Smooth muscle cell (in vitro differentiated cells): ENCODE results near the gene JMJD6. TPM values are rescaled to one million over a fixed set of nuclear protein-coding genes. Genes with fewer than 3 reads are reported as not detected.
A peak's percentile ranks its signal among the peaks of the same experiment; 100 is the strongest.
"Not testable (repeated sequence)": the region's sequence is repeated elsewhere in the genome, so short reads cannot be mapped to it uniquely, and the experiment has no call there.

Experiments used
- DNase-seq: peaks from one replicate; lab custom pipeline; 2025; ENCODE audit not compliant: unreplicated experiment; lab: John Stamatoyannopoulos, UW
- H2AFZ ChIP-seq: fragments of 200-600 bp; sonication (generic); 2 replicates; pipeline ENCODE4 v1.6.0; 2016; ENCODE audit warnings: antibody characterized with exemption, low read depth, mild to moderate bottlenecking
- H3F3A ChIP-seq: fragments of 200-600 bp; sonication (generic); 2 replicates; pipeline ENCODE4 v1.6.0; 2017; ENCODE audit warnings: antibody characterized with exemption, low read depth
- H3K27ac ChIP-seq: fragments of 200-600 bp; sonication (generic); 2 replicates; pipeline ENCODE4 v1.5.1; 2016; ENCODE audit warnings: low read depth, mild to moderate bottlenecking
- H3K27me3 ChIP-seq: fragments of 200-600 bp; sonication (generic); 2 replicates; pipeline ENCODE4 v1.6.1; 2016; ENCODE audit warnings: low read depth, mild to moderate bottlenecking
- H3K36me3 ChIP-seq: fragments of 200-600 bp; sonication (generic); 2 replicates; pipeline ENCODE4 v1.5.1; 2016; ENCODE audit warnings: low read depth
- H3K4me1 ChIP-seq: fragments of 200-600 bp; sonication (generic); 2 replicates; pipeline ENCODE4 v1.5.1; 2016; ENCODE audit warnings: low read depth
- H3K4me2 ChIP-seq: fragments of 200-600 bp; sonication (generic); 2 replicates; pipeline ENCODE4 v1.6.0; 2016; ENCODE audit warnings: mild to moderate bottlenecking
- H3K4me3 ChIP-seq: fragments of 200-600 bp; sonication (generic); 2 replicates; pipeline ENCODE4 v1.5.1; 2016; ENCODE audit warnings: mild to moderate bottlenecking
- H3K79me2 ChIP-seq: fragments of 200-600 bp; sonication (generic); 2 replicates; pipeline ENCODE4 v1.6.0; 2016; ENCODE audit warnings: low read depth, mild to moderate bottlenecking
- H3K9ac ChIP-seq: fragments of 200-600 bp; sonication (generic); 2 replicates; pipeline ENCODE4 v1.6.0; 2016; ENCODE audit warnings: low read depth
- H3K9me3 ChIP-seq: fragments of 200-600 bp; sonication (generic); replicated peaks from 2 replicates; pipeline ENCODE4 v1.5.1; 2016; ENCODE audit warnings: low read depth
- H4K20me1 ChIP-seq: fragments of 200-600 bp; sonication (generic); 2 replicates; pipeline ENCODE4 v1.6.0; 2016; ENCODE audit warnings: low read depth
- WGBS: methylation state at CpG from one replicate; pipeline ENCODE4 v1.1.7; 2016; ENCODE audit warnings: low lambda C conversion rate; 5-methylcytosine and 5-hydroxymethylcytosine counted together
- polyA plus RNA-seq: library from polyadenylated mRNA; unstranded; fragments of >200 nt; fragmentation: Nextera tagmentation; extraction: Ambion mirVana; gene quantifications from 2 replicates; pipeline ENCODE4 v1.2.1, GENCODE V29; 2016
- total RNA-seq: library from RNA; depleted of rRNA; stranded (reverse); fragments of >200 nt; gene quantifications from 2 replicates; pipeline ENCODE4 v1.2.3, GENCODE V29; 2014
- TF ChIP-seq, protein P1 (sequence below): fragments of 200-600 bp; sonication (generic); IDR thresholded peaks from 2 replicates; pipeline ENCODE4 v1.5.1; 2017; ENCODE audit warnings: borderline replicate concordance, mild to moderate bottlenecking, antibody characterized with exemption; ENCODE audit not compliant: insufficient read depth, poor library complexity, severe bottlenecking

Gene JMJD6
- total and polyA plus RNA-seq, 2 experiments from 2014 or later: 32.7 to 54.7 TPM

DNA sequence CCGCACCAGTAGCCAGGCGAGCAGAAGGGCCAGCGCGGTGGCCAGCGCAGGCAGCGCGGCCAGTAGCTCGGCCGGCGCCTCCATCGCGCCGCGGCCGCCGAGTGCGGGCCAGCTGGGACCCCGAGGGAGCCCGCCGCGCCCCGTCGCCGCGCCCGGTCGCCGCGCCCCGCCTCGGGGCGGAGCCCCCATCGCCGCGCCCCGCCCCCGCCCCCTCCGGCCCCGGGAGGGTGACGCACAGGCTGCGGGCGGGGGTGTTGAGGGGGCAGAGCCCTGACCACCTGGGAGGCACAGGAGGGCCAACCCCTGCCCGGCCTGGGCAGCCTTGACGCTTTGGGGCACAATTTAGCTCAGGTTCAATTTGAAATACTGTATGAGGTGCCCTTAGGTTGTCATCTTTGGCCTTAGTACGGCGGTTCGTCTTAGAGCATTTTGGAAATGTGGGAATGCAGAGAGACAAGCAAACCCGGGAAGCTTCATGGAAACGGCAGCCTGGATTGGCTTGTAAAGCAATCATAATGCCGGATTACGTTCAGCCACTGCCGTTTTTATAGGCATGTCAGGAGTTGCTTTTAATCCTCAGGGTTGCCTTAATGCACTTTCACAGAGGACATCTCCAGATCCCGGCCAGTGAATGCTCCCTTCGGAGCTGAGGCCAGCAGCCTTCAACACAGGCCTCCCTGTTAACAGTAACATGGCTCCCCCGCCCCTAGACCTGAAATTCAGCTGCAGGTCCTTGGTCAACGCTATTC lies 15.4 kb downstream of the JMJD6 start, which contains the start of gene MXRA7:
Gene MXRA7, minus strand, starts transcription at position 103 of the 749 bp plus-strand sequence. Its CDS starts 19 bp downstream, at position 84.
- Histone ChIP-seq H3K79me2 (peaks cover 24% of the 10 kb centered on the region), H2AFZ (no peak within 1 kb of the TSS), H3K27ac (peak within 1 kb of the TSS; percentile 98), H3K36me3 (no peaks in the 10 kb centered on the region), H3F3A (peaks cover 22% of the 10 kb centered on the region), H3K9ac (peak within 1 kb of the TSS; percentile 93), H3K4me2 (peak within 1 kb of the TSS; percentile 90), H3K27me3 (no peaks in the 10 kb centered on the region), H3K9me3 (no peaks in the 10 kb centered on the region), H3K4me3 (peak within 1 kb of the TSS; percentile 81), H4K20me1 (peaks cover 70% of the 10 kb centered on the region), H3K4me1 (peaks cover 35% of the 10 kb centered on the region)
- TF ChIP-seq, protein P1, sequence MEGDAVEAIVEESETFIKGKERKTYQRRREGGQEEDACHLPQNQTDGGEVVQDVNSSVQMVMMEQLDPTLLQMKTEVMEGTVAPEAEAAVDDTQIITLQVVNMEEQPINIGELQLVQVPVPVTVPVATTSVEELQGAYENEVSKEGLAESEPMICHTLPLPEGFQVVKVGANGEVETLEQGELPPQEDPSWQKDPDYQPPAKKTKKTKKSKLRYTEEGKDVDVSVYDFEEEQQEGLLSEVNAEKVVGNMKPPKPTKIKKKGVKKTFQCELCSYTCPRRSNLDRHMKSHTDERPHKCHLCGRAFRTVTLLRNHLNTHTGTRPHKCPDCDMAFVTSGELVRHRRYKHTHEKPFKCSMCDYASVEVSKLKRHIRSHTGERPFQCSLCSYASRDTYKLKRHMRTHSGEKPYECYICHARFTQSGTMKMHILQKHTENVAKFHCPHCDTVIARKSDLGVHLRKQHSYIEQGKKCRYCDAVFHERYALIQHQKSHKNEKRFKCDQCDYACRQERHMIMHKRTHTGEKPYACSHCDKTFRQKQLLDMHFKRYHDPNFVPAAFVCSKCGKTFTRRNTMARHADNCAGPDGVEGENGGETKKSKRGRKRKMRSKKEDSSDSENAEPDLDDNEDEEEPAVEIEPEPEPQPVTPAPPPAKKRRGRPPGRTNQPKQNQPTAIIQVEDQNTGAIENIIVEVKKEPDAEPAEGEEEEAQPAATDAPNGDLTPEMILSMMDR: no peak
- 4% methylated on average over 30 of the region's 56 CpGs for WGBS
- peak; percentile 62 for DNase-seq

DNA sequence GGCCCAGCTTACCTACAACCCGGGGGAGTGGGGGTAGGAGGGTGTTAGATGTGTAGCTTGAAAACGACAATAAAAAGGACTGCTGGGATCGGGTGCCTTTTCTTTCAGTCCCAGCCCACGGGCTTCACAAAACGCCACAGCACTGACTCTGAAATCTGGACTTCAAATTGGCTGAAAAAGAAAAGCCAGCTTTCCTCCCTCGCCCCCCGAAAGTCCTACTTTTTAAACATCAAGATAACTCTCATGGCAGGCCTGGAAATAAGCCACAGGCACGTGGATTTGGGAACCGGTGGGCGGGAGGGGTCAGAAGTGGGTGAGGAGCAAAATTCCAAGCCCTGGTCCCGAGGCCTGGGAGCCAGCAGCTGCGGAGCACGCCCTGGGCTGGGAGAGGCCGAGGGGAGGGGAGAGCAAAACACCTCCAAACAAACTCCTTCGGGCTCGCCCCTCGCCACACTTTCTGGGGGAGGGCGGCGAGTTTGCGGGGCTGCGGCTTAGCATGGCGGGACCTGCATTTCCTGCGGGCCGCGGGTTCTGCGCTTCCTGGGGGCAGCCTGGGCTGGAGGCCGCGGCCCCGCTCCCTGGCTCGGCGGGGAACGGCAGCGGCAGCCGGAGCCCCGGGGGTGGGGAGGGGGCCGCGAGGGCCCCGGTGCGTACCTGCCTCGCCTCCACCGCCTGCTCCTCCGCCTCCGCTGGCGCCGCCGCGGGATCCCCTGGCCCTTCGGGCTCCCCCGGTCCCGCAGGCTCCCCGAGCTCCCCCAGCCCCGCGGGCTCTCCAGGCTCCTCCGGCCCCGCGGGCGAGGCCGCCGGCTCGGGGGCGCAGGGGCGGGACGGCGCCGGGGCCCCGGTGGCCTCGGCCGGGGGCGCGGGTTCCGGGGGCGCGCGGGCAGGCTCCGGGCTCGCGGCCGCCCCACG lies 16.2 kb downstream of the JMJD6 start:
- not testable (repeated sequence) for H3K9me3 ChIP-seq, DNase-seq, H3K27me3 ChIP-seq, H3K36me3 ChIP-seq, H2AFZ ChIP-seq
- peaks cover 31% of the 10 kb centered on the region for H3K79me2 ChIP-seq
- H3K4me2 ChIP-seq: peak overlapping the region; percentile 90
- H3K27ac ChIP-seq: peak overlapping the region; percentile 98
- peaks cover 34% of the 10 kb centered on the region for H3K4me1 ChIP-seq
- peaks cover 70% of the 10 kb centered on the region for H4K20me1 ChIP-seq
- peaks cover 25% of the 10 kb centered on the region for H3F3A ChIP-seq
- WGBS: 2% methylated on average over 21 of the region's 79 CpGs
- peak overlapping the region; percentile 81 for H3K4me3 ChIP-seq
- peak overlapping the region; percentile 93 for H3K9ac ChIP-seq

DNA sequence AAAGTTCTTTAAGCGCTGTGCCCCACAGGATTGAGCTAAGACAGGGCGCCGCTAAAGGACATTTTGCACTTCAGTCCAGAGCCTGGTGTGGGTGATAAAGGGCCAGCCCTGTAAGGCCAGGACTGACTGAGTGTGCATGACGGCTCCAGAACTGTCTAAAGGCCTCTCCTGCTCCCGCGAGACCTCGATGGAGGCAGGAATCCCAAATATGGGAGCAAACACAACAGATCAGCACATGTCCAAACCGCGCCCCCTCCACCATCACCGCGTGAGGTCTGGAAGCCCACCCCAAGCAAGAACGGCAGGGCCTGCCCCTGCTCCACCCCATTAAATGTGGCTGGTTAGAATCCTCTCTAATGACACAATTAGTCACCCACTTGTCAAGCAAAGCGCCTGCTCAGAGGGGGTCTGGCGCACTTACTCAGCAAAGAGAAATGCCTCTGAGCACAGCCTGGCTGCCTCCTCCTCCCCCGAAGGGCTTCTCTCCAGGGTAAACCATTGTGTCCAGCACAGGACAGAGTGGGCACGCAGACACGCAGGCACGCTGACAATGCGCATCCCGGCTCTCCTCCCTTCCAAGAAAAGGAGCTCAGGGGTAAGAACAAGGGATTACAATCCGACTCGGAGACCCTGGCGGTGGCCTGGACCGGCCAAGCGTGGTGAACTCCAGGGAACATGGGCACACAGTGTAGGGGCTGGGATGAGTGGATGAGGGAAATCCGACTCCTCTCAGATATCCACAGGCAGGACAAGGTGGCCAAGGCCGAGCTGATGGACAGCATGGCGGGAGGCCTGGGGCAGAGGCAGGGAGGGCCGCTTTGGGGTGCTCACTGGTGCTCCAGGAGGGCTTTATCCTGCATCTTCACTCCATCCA lies 17.1 kb downstream of the JMJD6 start:
- Histone ChIP-seq H3K27ac (peak overlapping the region; percentile 98), H3K4me2 (peak overlapping the region; percentile 90), H3K27me3 (no peaks in the 10 kb centered on the region), H3K9ac (peak overlapping the region; percentile 93), H3K79me2 (peaks cover 37% of the 10 kb centered on the region), H2AFZ (no peak overlapping the region), H3K9me3 (no peaks in the 10 kb centered on the region), H3K4me1 (peaks cover 32% of the 10 kb centered on the region), H3F3A (peaks cover 27% of the 10 kb centered on the region), H3K4me3 (peak overlapping the region; percentile 81), H4K20me1 (peaks cover 70% of the 10 kb centered on the region), H3K36me3 (no peaks in the 10 kb centered on the region)
- peak; percentile 73 for DNase-seq
- TF ChIP-seq, protein P1: no peak
- 9% methylated on average over 29 of the region's 29 CpGs for WGBS
